ENCODE results near the gene MRPL51.
A peak's percentile ranks its signal among the peaks of the same experiment; 100 is the strongest.

MRPL51 gene

DNA sequence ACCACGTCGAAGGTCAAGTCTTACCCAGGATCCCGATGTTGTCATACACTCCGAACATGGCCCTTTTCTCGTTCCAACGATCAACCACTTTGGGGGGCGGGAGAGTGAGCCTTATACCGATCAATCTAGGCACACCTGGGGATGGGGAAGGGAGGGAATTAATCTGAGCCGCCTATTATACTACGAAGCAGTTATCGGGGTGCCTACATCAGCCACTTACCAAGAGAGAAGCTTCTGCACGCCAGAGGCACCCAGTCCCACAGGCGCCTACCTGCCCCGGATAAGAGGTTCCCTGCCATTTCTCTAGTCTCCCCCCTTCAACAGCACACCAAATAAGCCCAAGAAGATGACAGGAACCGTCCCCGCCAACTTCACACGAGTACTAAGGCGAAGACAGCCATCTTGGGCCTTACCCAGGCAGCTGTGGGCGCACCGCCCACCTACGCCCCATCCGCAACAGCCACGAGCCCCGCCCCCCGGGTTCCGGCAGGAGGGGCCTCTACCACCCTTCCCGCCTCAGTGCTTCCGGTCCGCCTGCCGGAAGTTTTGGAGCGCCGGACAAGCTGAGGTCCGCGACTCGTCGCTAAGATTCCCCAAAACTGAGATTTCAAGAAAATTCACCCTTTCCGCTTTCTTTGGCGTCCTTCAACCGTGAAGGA, at the start of gene MRPL51:
Gene MRPL51 (minus strand): TSS at position 425 of the 659 bp plus-strand sequence. CDS start 126 bp downstream, at position 299.
- peaks cover 4% of the 10 kb centered on the region for H3K36me3 ChIP-seq (ENCODE audit: control insufficient read depth, insufficient read depth, low read length)
- TF ChIP-seq, protein P1, sequence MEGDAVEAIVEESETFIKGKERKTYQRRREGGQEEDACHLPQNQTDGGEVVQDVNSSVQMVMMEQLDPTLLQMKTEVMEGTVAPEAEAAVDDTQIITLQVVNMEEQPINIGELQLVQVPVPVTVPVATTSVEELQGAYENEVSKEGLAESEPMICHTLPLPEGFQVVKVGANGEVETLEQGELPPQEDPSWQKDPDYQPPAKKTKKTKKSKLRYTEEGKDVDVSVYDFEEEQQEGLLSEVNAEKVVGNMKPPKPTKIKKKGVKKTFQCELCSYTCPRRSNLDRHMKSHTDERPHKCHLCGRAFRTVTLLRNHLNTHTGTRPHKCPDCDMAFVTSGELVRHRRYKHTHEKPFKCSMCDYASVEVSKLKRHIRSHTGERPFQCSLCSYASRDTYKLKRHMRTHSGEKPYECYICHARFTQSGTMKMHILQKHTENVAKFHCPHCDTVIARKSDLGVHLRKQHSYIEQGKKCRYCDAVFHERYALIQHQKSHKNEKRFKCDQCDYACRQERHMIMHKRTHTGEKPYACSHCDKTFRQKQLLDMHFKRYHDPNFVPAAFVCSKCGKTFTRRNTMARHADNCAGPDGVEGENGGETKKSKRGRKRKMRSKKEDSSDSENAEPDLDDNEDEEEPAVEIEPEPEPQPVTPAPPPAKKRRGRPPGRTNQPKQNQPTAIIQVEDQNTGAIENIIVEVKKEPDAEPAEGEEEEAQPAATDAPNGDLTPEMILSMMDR (IDR thresholded peaks at IDR 0.05; ENCODE audit: insufficient read depth, low read length, poor library complexity, severe bottlenecking), result no peak
- DNase-seq (ENCODE audit: extremely low read depth, insufficient read length), result peak; percentile 96
- H3K27me3 ChIP-seq (replicated peaks; ENCODE audit: control insufficient read depth, insufficient read depth, low read length), result no peaks in the 10 kb centered on the region
- H3K4me3 ChIP-seq (replicated peaks; ENCODE audit: low read depth, low read length), result peak within 1 kb of the TSS; percentile 92

DNA sequence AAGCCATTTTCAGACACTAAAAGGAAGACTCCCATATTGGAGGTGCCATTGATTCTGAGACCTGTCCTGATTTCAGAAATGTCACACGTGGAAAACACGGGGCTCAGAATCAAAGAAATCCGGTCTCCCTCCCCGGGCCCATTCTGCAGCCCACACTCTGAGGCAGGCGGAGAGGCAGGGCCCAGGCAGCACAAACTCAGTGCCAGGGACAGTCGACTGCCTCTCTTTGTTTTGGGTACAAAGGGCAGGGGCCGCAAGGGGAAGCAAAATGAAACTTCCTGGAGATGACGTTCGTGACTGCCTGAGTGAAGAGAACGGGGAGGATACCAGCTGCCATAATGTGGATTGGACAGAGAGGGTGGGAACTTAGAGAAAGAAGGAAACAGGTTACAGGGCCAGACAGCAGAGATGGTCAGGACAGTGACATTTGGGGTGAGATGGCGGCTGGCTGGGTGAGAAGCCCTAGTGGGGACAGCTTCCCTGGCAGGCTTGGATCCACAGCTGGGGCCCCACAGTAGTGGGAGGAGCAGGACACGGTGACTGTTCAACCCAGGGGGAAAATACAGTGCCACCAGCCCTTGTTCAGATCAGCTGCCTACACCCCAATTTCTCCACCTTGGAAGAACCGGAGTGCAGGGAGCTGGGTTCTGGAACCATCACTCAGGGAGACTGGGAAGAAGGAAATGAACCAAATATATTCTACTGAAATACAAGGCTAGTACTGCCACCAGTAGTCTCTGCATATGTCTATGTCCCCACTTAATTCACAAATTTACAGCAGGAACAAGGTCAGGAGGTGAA, 49.3 kb upstream of the MRPL51 start:
- no peak for DNase-seq (ENCODE audit: extremely low read depth, insufficient read length)
- H3K27me3 ChIP-seq (replicated peaks; ENCODE audit: control insufficient read depth, insufficient read depth, low read length), result no peaks in the 10 kb centered on the region
- TF ChIP-seq, protein P1 (IDR thresholded peaks at IDR 0.05; ENCODE audit: insufficient read depth, low read length, poor library complexity, severe bottlenecking), result no peak
- H3K4me3 ChIP-seq (replicated peaks; ENCODE audit: low read depth, low read length), result no peak overlapping the region
- peaks cover 25% of the 10 kb centered on the region for H3K36me3 ChIP-seq (ENCODE audit: control insufficient read depth, insufficient read depth, low read length)

DNA sequence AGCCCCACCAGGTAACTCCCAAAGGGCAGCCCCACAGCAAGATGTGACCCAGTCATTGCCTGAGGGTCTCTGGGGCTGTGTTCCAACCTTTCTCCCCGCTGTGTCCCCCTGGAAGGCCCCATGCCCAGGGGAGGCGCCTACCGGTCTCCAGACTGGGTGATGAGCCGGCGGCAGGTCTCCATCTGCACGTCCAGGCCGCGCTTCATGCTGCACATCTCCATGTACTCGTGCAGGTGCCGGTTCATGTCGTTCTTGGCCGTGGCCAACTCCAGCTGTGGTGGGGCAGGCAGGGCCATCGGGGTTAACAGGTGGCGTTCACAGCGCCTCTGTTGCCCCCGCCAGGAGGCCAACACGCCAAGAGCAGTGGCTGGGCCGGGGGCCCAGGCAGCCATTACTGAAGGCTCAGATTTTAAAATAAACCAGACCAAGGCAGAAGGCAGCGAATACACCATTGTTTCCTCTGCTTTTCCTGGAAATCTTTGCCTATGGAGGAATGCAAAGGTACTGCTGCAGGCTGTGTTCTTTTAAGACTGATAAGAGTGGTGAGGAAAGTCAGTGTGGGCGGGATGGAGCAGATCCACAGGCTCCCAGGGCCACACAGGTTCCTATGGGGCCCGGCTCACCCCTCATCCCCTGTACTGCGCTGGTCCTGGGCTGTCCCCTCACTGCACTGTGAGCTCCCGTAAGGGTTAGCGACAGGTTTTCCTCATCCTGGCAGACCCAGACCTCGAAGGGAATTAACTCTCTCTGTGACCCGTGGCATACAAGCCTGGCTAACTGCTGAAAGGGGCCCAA, 48.5 kb upstream of the MRPL51 start:
- Histone ChIP-seq H3K27me3 (replicated peaks; ENCODE audit: control insufficient read depth, insufficient read depth, low read length) (no peaks in the 10 kb centered on the region), H3K4me3 (replicated peaks; ENCODE audit: low read depth, low read length) (no peak overlapping the region), H3K36me3 (ENCODE audit: control insufficient read depth, insufficient read depth, low read length) (peaks cover 32% of the 10 kb centered on the region)
- TF ChIP-seq, protein P1 (IDR thresholded peaks at IDR 0.05; ENCODE audit: insufficient read depth, low read length, poor library complexity, severe bottlenecking), result no peak
- DNase-seq (ENCODE audit: extremely low read depth, insufficient read length), result no peak

DNA sequence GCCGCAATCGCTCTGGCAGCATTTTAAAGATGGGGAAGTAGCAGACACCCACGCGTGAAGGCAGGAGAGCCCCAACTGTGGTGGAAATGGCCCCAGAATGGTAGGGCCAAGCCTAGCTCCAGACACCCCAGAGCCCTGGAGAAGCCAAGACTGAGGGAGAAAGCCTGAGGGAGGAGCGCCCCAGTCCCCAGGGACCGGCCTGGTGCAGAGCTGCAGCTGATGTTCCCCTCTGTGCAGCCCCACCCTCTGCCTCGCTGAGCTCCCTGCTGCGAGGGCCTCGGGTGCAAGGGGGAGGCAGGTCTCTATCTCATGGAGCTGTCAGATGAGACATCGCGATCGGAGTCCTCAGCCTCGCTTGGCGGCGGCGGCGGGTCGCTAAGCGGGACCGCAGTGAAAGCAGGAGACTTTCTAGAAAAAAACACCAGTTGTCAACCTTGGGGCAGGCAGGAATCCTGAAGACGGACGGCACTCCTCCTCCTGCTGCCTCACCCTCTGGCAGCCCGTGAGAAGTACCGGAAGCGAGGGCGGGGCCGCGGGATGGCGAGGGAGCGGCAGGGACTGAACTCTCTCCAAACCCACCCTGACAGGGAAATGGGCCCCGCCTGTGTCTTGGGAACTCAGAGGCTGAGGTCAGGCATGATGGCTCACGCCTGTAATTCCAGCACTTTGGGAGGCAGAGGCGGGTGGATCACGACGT, 47.3 kb upstream of the MRPL51 start:
- peaks cover 38% of the 10 kb centered on the region for H3K36me3 ChIP-seq (ENCODE audit: control insufficient read depth, insufficient read depth, low read length)

DNA sequence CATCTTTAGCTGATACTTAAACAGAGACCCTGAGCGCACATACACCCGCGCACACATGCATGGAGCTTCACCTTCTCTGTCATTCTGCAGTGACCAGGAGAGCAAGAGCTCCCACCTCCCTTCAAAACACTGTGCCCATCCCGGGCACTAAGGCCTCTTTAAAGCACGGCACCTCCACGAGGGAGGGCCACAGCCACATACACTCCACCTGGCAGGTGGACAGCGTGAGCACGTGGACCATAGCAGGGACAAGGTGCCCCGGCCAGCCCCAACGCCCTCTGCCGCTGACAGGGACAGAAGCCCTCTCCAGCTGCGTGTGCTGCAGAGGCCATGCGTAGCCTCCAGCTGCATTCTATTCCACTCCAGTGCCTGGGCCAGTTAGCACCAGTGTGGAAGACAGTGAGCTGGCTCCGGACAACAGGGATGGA, 46.7 kb upstream of the MRPL51 start:
- Histone ChIP-seq H3K4me3 (replicated peaks; ENCODE audit: low read depth, low read length) (no peak overlapping the region), H3K27me3 (replicated peaks; ENCODE audit: control insufficient read depth, insufficient read depth, low read length) (no peaks in the 10 kb centered on the region), H3K36me3 (ENCODE audit: control insufficient read depth, insufficient read depth, low read length) (peaks cover 40% of the 10 kb centered on the region)
- no peak for DNase-seq (ENCODE audit: extremely low read depth, insufficient read length)
- TF ChIP-seq, protein P1 (IDR thresholded peaks at IDR 0.05; ENCODE audit: insufficient read depth, low read length, poor library complexity, severe bottlenecking), result no peak

More for the DNA sequence above, 47.3 kb upstream of the MRPL51 start:
- peak; percentile 69 for DNase-seq (ENCODE audit: extremely low read depth, insufficient read length)
- TF ChIP-seq, protein P1 (IDR thresholded peaks at IDR 0.05; ENCODE audit: insufficient read depth, low read length, poor library complexity, severe bottlenecking), result no peak
- H3K27me3 ChIP-seq (replicated peaks; ENCODE audit: control insufficient read depth, insufficient read depth, low read length), result no peaks in the 10 kb centered on the region
- no peak overlapping the region for H3K4me3 ChIP-seq (replicated peaks; ENCODE audit: low read depth, low read length)
